ENCODE results near the gene ZNF524.
"Not testable (repeated sequence)": the region's sequence is repeated elsewhere in the genome, so short reads cannot be mapped to it uniquely, and the experiment has no call there.

The ZNF524 gene

GRCh38 chr19:55599842-55600661, at the start of gene ZNF524:
TSS of gene ZNF524 (plus strand) at chr19:55600288. CDS start at chr19:55602113, 1,825 bp downstream.
- DNase-seq (ENCODE audit: low read depth in 1 of 2, low spot score in 1 of 2), result peak; percentile 76 to 77

- no peak for DNase-seq (ENCODE audit: low read depth in 1 of 2, low spot score in 1 of 2)
These were observed 49.8 kb upstream of the ZNF524 start for GRCh38 chr19:55550321-55550650.

- no peak for DNase-seq (ENCODE audit: low read depth in 1 of 2, low spot score in 1 of 2)
These were observed 47.9 kb upstream of the ZNF524 start for GRCh38 chr19:55552206-55552605.

- DNase-seq (ENCODE audit: low read depth in 1 of 2, low spot score in 1 of 2), result no peak
These were observed 47.5 kb upstream of the ZNF524 start for GRCh38 chr19:55552620-55553019.

GRCh38 chr19:55553217-55554182, 46.6 kb upstream of the ZNF524 start:
- DNase-seq (ENCODE audit: low read depth in 1 of 2, low spot score in 1 of 2), result no peak

- DNase-seq (ENCODE audit: low read depth in 1 of 2, low spot score in 1 of 2), result no peak
These were observed 45.8 kb upstream of the ZNF524 start for GRCh38 chr19:55554302-55554701.

- no peak for DNase-seq (ENCODE audit: low read depth in 1 of 2, low spot score in 1 of 2)
These were observed 45.3 kb upstream of the ZNF524 start for GRCh38 chr19:55554741-55555152.

- no peak for DNase-seq (ENCODE audit: low read depth in 1 of 2, low spot score in 1 of 2)
These were observed 40.4 kb upstream of the ZNF524 start for GRCh38 chr19:55559684-55560083.

- no peak for DNase-seq (ENCODE audit: low read depth in 1 of 2, low spot score in 1 of 2)
These were observed 36.8 kb upstream of the ZNF524 start for GRCh38 chr19:55563261-55563690.

- no peak for DNase-seq (ENCODE audit: low read depth in 1 of 2, low spot score in 1 of 2)
These were observed 33.3 kb upstream of the ZNF524 start for GRCh38 chr19:55566823-55567222.

- no peak for DNase-seq (ENCODE audit: low read depth in 1 of 2, low spot score in 1 of 2)
These were observed 32.3 kb upstream of the ZNF524 start for GRCh38 chr19:55567708-55568328.

GRCh38 chr19:55569477-55569876, 30.6 kb upstream of the ZNF524 start:
- not testable (repeated sequence) for DNase-seq (ENCODE audit: low read depth in 1 of 2, low spot score in 1 of 2)

GRCh38 chr19:55573929-55574328, 26.2 kb upstream of the ZNF524 start:
- not testable (repeated sequence) for DNase-seq (ENCODE audit: low read depth in 1 of 2, low spot score in 1 of 2)

- no peak for DNase-seq (ENCODE audit: low read depth in 1 of 2, low spot score in 1 of 2)
These were observed 23.3 kb upstream of the ZNF524 start for GRCh38 chr19:55576746-55577145.

- DNase-seq (ENCODE audit: low read depth in 1 of 2, low spot score in 1 of 2), result no peak
These were observed 21.9 kb upstream of the ZNF524 start for GRCh38 chr19:55578031-55578760.

GRCh38 chr19:55578761-55579747, 21.0 kb upstream of the ZNF524 start:
- no peak for DNase-seq (ENCODE audit: low read depth in 1 of 2, low spot score in 1 of 2)

- no peak for DNase-seq (ENCODE audit: low read depth in 1 of 2, low spot score in 1 of 2)
These were observed 20.1 kb upstream of the ZNF524 start for GRCh38 chr19:55579766-55580621.

- DNase-seq (ENCODE audit: low read depth in 1 of 2, low spot score in 1 of 2), result peak; percentile 45 to 73
These were observed 19.4 kb upstream of the ZNF524 start, which contains the start of gene ZNF579 for GRCh38 chr19:55580628-55581144. TSS of gene ZNF579 (minus strand) at chr19:55580848. CDS start at chr19:55579639, 1,209 bp downstream.

Measured in stimulated activated CD4-positive, alpha-beta T cell treated with anti-CD3 and anti-CD28 coated beads, Interleukin-15, amount 100 ng/mL, for 1 hour (primary cell).